Spleen (tissue), 11 donors: ENCODE data around the gene CTNNA1. TPM values are rescaled to one million over a fixed set of nuclear protein-coding genes. Genes with fewer than 3 reads are reported as not detected.
A peak's percentile ranks its signal among the peaks of the same experiment; 100 is the strongest.
"Not testable (repeated sequence)": the region's sequence is repeated elsewhere in the genome, so short reads cannot be mapped to it uniquely, and the experiment has no call there.

Experiments used
- DNase-seq: peaks from one replicate; pipeline ENCODE4 v3.0.0-alpha.2; 2020
- H3K27ac ChIP-seq, 8 donors: fragments of 200-600 bp; sonication (generic) in 7 of 8; 1 replicate in 4 of 8; 2 replicates in 4 of 8; pipeline versions ENCODE4 v1.5.0 to v1.8.0; 2016 to 2021; ENCODE audit warnings: inconsistent platforms in 4 of 8, mild to moderate bottlenecking in 4 of 8, moderate library complexity in 1 of 8
- H3K27me3 ChIP-seq, 7 donors: fragments of 200-600 bp; sonication (generic) in 6 of 7; replicated peaks in 1 of 7; 1 replicate in 4 of 7; 2 replicates in 3 of 7; pipeline versions ENCODE4 v1.5.0 to v1.8.0; 2016 to 2021; ENCODE audit warnings: inconsistent platforms in 3 of 7, mild to moderate bottlenecking in 1 of 7
- H3K36me3 ChIP-seq, 6 donors: fragments of 200-600 bp; sonication (generic) in 5 of 6; 1 replicate in 4 of 6; 2 replicates in 2 of 6; pipeline versions ENCODE4 v1.5.0 to v1.8.0; 2016 to 2021; ENCODE audit warnings: inconsistent platforms in 2 of 6
- H3K4me1 ChIP-seq, 6 donors: fragments of 200-600 bp; sonication (generic) in 5 of 6; 1 replicate in 3 of 6; 2 replicates in 3 of 6; pipeline versions ENCODE4 v1.5.0 to v1.8.0; 2016 to 2021; ENCODE audit warnings: inconsistent platforms in 3 of 6
- H3K4me3 ChIP-seq, 8 donors: fragments of 200-600 bp; sonication (generic) in 7 of 8; 1 replicate in 4 of 8; 2 replicates in 4 of 8; pipeline versions ENCODE4 v1.5.0 to v1.8.0; 2016 to 2021; ENCODE audit warnings: inconsistent platforms in 4 of 8, mild to moderate bottlenecking in 4 of 8, moderate library complexity in 2 of 8
- H3K9me3 ChIP-seq, 8 donors: fragments of 200-600 bp; sonication (generic) in 7 of 8; 1 replicate in 4 of 8; 2 replicates in 4 of 8; pipeline versions ENCODE4 v1.5.0 to v1.8.0; 2016 to 2021; ENCODE audit warnings: inconsistent platforms in 4 of 8
- POLR2A ChIP-seq, 3 donors: fragments of 450-650 bp; IDR thresholded peaks; one replicate each; pipeline ENCODE4 v1.5.1; 2017; ENCODE audit warnings: antibody characterized with exemption in 3 of 3, mild to moderate bottlenecking in 1 of 3
- POLR2AphosphoS5 ChIP-seq, 3 donors: sonication (generic); formaldehyde crosslinking; IDR thresholded peaks; one replicate each; pipeline ENCODE4 v1.5.1; 2017; ENCODE audit warnings: antibody characterized with exemption in 3 of 3
- WGBS, 5 donors: extraction: QIAGEN DNeasy Blood & Tissue Kit in 3 of 5; methylation state at CpG; one replicate each; pipeline versions ENCODE4 v1.1.5 to v1.1.7; 2013 to 2018; 5-methylcytosine and 5-hydroxymethylcytosine counted together
- intact Hi-C: fragments of 100-400 bp; cut with DNase I; formaldehyde crosslinking; loops from one replicate; pipeline ENCODE4 v1.15.0; 2023; ENCODE audit warnings: low total_unique reads
- polyA plus RNA-seq, 3 donors: library from polyadenylated mRNA; stranded (reverse); fragments of 200-250 nt; gene quantifications; one replicate each; pipeline ENCODE4 v1.2.1, GENCODE V29; 2013
- total RNA-seq, 7 donors: library from RNA; depleted of rRNA in 3 of 7; stranded (reverse); fragments of >200 nt in 3 of 7; fragmentation: NEBNext Ultra II Directional in 4 of 7; extraction: Animal tissue kit (Norgen Biotek cat#: 25700) in 4 of 7; gene quantifications; one replicate each; pipeline versions ENCODE4 v1.1.0 to v1.2.1, GENCODE V29; 2016 to 2021
- TF ChIP-seq, protein P1 (sequence below), 11 experiments: fragments of 200-600 bp in 7 of 11; fragments of 450-650 bp in 4 of 11; sonication (generic) in 4 of 11; IDR thresholded peaks in 8 of 11; conservative IDR thresholded peaks in 3 of 11; 1 replicate in 7 of 11; 2 replicates in 4 of 11; pipeline versions ENCODE4 v1.4.0 to v1.8.0; 2016 to 2021; ENCODE audit warnings: antibody characterized with exemption in 11 of 11, inconsistent platforms in 4 of 11, mild to moderate bottlenecking in 1 of 11
- donor health status: healthy with polysubstance abuse.
- donor health status: DM: no; HTN: no; CAD: no; lungs with moderate emphysema.
- donor health status: DM: no; HTN: no; CAD: no.
- donor health status: Bipolar disorder and iron deficiency.
- donor health status: healthy.
- donor health status: DM: no; HTN: no; CAD: no.
- donor health status: DM: yes; HTN: yes; CAD: no.

The CTNNA1 gene
- total and polyA plus RNA-seq, 10 donors, result 26.7 to 313 (median 186) TPM

DNA sequence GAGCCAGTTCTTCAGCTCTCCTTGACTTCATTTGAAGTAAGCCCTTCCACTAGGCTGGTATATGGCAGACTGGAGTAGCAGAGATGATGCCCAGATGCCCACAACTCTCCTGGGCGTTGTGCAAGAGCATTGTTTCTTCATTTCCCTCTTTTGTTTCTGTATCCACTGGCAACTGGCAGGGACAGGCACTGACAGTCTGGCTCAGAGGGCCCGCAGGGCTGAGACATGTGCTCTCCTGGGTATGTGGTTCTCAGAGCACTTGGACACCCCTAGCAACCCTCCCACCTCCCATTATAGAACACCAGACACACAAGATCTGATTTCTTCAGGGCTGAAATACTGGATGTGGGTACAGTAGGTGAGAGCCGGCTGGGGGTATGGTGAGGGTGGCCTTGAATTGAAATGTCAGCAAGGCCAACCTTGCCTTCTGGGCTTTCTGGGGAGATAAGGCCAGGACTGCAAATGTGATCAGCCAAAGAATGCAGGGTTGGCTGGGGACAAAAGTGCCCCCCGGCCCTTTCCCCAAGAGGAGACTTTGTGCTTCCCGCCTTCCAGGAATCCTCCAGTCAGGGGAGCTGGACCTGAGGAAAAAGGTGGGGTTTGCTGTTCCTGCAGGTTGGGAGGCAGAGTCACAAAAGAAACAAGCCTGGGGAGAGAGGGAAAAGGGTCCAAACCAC is 28.6 kb upstream of the CTNNA1 start:
- intact Hi-C loops, result no loop called here
- Histone ChIP-seq H3K27ac (no peak overlapping the region), H3K36me3 (no peaks in the 10 kb centered on the region), H3K4me3 (no peak overlapping the region), H3K27me3 (peaks cover 0 to 6% (median 0%) of the 10 kb centered on the region in 7 donors), H3K4me1 (peaks cover 0 to 10% (median 0%) of the 10 kb centered on the region in 6 donors), H3K9me3 (no peaks in the 10 kb centered on the region)
- no peak for DNase-seq
- 57 to 76% (median 70%) methylated on average over 5 of the region's 5 CpGs for WGBS, 5 donors
- TF ChIP-seq, protein P1, sequence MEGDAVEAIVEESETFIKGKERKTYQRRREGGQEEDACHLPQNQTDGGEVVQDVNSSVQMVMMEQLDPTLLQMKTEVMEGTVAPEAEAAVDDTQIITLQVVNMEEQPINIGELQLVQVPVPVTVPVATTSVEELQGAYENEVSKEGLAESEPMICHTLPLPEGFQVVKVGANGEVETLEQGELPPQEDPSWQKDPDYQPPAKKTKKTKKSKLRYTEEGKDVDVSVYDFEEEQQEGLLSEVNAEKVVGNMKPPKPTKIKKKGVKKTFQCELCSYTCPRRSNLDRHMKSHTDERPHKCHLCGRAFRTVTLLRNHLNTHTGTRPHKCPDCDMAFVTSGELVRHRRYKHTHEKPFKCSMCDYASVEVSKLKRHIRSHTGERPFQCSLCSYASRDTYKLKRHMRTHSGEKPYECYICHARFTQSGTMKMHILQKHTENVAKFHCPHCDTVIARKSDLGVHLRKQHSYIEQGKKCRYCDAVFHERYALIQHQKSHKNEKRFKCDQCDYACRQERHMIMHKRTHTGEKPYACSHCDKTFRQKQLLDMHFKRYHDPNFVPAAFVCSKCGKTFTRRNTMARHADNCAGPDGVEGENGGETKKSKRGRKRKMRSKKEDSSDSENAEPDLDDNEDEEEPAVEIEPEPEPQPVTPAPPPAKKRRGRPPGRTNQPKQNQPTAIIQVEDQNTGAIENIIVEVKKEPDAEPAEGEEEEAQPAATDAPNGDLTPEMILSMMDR (IDR thresholded peaks at IDR 0.05 in 8 of 11, conservative IDR thresholded peaks at IDR 0.05 in 3 of 11), result no peak
- TF ChIP-seq POLR2AphosphoS5 (IDR thresholded peaks at IDR 0.05) (no peak), POLR2A (IDR thresholded peaks at IDR 0.05) (no peak)

DNA sequence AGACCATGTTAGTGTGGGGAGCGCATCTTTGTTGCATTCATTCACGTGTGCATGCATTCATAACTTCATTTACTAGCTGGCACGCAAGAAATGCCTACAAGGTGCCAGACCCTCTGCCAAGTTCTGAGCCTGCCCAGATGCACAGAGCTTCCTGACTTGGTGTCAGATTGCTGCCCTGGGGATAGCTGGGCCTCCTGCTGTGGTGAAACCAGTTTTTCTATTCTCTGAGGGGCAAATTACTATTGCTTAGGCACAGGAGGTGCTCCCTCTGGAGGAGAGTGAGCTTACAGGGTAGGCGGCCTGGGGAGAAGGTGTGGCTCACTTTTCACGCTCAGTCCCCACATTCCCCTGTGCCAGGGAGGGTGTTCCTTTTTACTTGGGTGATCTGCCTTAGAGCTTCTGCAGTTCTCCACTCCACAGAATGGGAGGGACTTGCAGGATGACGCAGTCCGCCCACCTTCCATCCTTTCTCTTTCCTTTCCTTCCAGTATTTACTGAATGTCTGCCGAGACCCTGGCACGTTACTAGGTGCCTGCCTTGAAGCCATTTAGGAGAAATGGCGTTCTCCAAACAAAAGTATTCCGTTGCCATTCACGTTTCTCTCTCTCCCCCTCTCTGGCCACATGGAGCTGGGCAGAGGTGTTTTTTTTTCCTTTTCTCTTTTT is 27.9 kb upstream of the CTNNA1 start:
- Histone ChIP-seq H3K4me3 (no peak overlapping the region), H3K9me3 (no peaks in the 10 kb centered on the region), H3K27me3 (peaks cover 0 to 6% (median 0%) of the 10 kb centered on the region in 7 donors), H3K36me3 (no peaks in the 10 kb centered on the region), H3K4me1 (peaks cover 0 to 10% (median 0%) of the 10 kb centered on the region in 6 donors), H3K27ac (peak overlapping the region in 4 of 8 donors; percentile 20 to 46 (median 38))
- TF ChIP-seq, protein P1 (IDR thresholded peaks at IDR 0.05 in 8 of 11, conservative IDR thresholded peaks at IDR 0.05 in 3 of 11), result no peak
- no peak for TF ChIP-seq POLR2A (IDR thresholded peaks at IDR 0.05)
- TF ChIP-seq POLR2AphosphoS5 (IDR thresholded peaks at IDR 0.05), result no peak
- no peak for DNase-seq
- WGBS, 5 donors, result 81 to 92% (median 86%) methylated on average over 12 of the region's 12 CpGs
- intact Hi-C loops, result no loop called here

DNA sequence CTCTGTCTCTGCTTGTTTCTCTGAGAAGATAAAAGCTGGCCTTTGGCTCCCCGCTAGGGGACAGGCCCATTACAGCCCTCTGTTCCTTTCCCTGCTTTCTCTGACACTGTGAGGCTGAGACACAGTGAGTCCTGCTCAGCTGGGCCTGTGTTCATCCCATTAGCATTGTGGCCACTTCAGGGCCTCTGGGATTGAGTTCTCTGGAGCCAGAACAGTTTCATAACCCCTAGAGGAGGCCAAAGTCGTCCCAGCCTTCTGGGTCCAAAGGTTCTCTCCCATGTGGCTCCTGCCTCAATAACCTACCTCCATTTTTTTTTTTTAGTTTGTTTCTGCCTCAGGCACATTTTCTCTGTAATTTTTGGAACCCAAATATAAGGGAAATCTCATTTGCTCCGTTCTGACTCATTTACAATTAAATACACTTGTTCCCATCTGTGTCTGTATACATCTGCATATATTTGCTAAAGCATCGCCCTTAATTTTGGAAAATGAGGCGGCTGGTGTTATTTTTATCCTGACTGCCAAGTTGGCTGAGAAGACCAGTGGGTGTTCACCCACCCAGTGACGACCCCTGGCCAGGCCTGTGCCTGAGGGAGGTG is 27.3 kb upstream of the CTNNA1 start:
- Histone ChIP-seq H3K27ac (peak overlapping the region in 4 of 8 donors; percentile 20 to 46 (median 38)), H3K9me3 (no peaks in the 10 kb centered on the region), H3K4me3 (no peak overlapping the region), H3K4me1 (peaks cover 0 to 10% (median 0%) of the 10 kb centered on the region in 6 donors), H3K27me3 (peaks cover 0 to 6% (median 0%) of the 10 kb centered on the region in 7 donors), H3K36me3 (no peaks in the 10 kb centered on the region)
- 82 to 90% (median 88%) methylated on average over 6 of the region's 6 CpGs for WGBS, 5 donors
- DNase-seq, result peak; percentile 11
- intact Hi-C loops, result no loop called here
- TF ChIP-seq POLR2AphosphoS5 (IDR thresholded peaks at IDR 0.05), result no peak
- no peak for TF ChIP-seq POLR2A (IDR thresholded peaks at IDR 0.05)
- TF ChIP-seq, protein P1 (IDR thresholded peaks at IDR 0.05 in 8 of 11, conservative IDR thresholded peaks at IDR 0.05 in 3 of 11), result no peak

DNA sequence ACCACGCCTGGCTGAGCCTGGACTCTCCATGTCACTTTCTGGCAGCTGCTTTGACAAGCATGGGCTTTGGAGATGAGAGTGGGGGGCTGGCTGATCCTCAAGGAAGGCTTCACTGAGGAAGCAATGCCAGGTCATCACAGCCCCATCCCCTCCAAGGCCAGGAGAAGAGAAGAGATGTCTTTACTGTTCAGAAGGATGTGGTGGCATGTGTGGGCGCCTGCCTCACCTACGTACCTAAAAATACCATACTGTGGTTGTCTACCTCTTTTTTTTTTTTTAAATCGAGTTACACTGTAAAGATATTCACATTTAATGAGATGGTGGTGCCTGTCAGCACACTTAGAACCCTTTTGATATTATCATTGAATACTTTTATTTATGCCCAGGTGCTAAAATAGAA is 26.4 kb upstream of the CTNNA1 start:
- Histone ChIP-seq H3K4me3 (no peak overlapping the region), H3K9me3 (no peaks in the 10 kb centered on the region), H3K27ac (no peak overlapping the region), H3K27me3 (peaks cover 0 to 3% (median 0%) of the 10 kb centered on the region in 7 donors), H3K36me3 (no peaks in the 10 kb centered on the region), H3K4me1 (peaks cover 0 to 10% (median 0%) of the 10 kb centered on the region in 6 donors)
- no peak for TF ChIP-seq POLR2A (IDR thresholded peaks at IDR 0.05)
- TF ChIP-seq POLR2AphosphoS5 (IDR thresholded peaks at IDR 0.05), result no peak
- TF ChIP-seq, protein P1 (IDR thresholded peaks at IDR 0.05 in 8 of 11, conservative IDR thresholded peaks at IDR 0.05 in 3 of 11), result no peak
- intact Hi-C loops, result no loop called here
- peak; percentile 21 for DNase-seq
- WGBS, 5 donors, result 55 to 86% (median 67%) methylated on average over 4 of the region's 4 CpGs

DNA sequence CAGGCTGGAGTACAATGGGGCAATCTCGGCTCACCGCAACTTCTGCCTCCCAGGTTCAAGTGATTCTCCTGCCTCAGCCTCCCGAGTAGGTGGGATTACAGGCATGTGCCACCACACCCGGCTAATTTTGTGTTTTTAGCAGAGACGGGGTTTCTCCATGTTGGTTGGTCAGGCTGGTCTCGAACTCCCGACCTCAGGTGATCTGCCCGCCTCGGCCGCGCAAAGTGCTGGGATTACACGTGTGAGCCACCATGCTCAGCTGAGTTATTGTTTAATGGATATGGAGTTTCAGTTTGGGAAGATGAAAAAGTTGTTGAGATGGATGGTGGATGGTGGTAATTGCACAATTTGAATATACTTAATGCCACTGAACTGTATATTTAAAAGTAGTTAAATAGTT is 22.7 kb upstream of the CTNNA1 start:
- H3K4me3 ChIP-seq, intact Hi-C loops, H3K27me3 ChIP-seq, H3K9me3 ChIP-seq, H3K27ac ChIP-seq, H3K36me3 ChIP-seq, H3K4me1 ChIP-seq: not testable (repeated sequence)
- peak; percentile 51 for DNase-seq
- WGBS, 5 donors, result 90 to 95% (median 92%) methylated on average over 12 of the region's 12 CpGs
